ENCODE data around the gene PIRT.

Gene PIRT

GRCh38 chr17:10821054-10821453, 16.8 kb downstream of the PIRT start:
- no peak for DNase-seq (ENCODE audit: low read depth)

DNA sequence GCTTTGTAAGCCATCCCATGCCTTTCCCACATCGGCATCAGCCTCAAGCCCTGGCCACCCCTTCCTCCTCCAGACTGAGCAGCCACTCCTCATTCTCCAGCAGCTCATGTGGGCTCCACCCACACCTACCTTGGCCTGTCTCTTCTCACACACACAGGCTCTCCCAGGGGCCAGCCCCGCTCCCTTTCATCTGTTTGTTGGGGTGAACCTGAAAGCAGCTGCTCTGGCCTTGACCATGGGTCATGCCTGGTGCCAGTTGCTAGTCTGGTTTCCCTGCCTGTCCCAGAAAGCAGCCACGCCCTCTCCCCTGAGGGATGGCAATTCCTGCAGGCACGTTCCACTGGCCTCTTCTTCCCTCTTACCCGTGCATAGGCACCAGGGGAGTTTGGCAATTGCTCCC, 22.6 kb downstream of the PIRT start:
- DNase-seq (ENCODE audit: low read depth): no peak

DNA sequence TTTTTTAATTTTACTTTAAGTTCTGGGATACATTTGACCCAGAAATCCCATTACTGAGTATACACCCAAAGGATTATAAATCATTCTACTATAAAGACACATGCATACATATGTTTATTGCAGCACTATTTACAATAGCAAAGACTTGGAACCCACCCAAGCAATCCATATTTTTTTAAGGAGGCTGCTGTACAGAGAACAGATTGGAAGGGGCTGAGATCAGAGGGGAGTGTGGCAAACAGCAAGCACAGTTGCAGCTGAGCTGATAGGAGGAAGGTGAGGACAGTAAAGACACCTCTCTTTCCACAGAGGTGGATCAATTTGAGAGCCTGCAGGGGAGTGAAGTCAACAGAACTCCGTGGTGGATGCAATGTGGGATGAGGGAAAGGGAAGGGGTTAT, 23.8 kb downstream of the PIRT start:
- DNase-seq (ENCODE audit: low read depth): no peak

DNA sequence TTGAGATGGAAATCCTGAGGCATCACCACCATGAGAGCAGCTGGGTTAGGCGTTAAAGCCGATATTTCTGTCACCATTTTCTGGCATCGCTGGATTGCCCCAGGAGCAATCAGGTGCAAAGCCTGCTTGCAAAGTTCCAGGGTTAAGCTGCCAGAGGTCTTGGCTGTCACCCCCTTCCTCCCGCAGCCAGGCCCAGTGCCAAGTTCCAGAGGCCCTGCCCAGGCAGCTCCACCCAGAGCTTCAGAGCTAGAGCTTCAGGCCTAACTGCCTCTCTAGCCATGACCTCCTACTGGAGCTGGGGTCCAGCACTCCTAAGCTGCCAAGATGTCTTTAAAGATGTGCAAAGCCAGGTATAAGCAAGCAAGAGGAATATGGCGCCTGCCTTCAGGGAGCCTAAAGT, 25.2 kb downstream of the PIRT start:
- DNase-seq (ENCODE audit: low read depth): no peak

GRCh38 chr17:10809605-10810004, 28.3 kb downstream of the PIRT start:
- no peak for DNase-seq (ENCODE audit: low read depth)

- DNase-seq (ENCODE audit: low read depth): no peak
These were observed 30.2 kb downstream of the PIRT start for GRCh38 chr17:10807704-10808128.

DNA sequence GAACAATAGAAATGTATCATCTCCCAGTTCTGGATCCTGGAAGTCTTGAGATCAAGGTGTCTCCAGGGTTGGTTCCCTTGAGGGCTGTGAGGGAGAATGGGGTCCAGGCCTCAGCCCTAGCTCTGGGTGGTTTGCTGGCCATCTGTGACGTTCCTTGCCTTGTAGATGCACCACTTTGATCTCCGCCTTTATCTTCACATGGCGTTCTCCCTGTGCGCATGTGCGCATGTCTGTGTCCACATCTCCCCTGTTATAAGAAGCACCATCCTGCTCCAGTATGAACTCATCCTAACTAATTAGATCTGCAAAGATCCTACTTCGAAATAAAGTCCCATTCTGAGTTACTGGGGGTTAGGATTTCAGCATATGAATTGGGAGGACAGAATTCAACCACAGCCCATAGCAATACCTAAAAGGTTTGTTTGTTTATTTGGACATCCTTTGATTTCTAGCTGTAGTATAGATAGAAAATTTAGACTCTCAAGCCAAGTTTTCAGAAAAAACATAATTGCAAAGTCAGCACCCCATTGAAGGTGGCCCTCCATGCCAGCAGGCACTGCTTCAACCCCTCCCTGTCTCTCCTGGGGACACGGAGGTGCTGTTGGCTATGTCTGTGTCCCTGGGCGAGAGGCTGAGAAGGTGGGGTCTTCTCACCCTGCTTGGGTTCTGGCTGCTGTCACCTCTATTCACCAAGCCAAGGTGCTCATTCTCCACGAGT, 31.2 kb downstream of the PIRT start:
- DNase-seq (ENCODE audit: low read depth): no peak

DNA sequence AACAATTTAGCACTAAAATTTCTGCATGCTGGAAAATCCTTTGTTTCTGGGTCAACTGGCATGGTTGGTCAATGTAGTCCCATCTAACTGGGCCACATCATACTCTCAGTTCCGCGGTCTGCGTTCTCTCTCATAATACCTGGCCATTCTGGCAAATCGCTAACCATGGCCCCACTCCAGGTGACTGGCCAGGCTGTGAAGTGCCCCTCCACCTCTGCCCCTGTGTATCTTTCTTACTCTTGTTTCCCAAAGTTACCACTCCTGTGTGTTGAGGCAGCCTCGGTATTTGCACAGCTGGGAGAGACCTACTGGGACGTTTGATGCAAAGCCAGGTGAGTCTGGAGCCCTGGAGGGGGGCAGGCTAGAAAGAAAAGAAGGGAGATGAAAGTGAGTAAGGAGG, 32.0 kb downstream of the PIRT start:
- no peak for DNase-seq (ENCODE audit: low read depth)

DNA sequence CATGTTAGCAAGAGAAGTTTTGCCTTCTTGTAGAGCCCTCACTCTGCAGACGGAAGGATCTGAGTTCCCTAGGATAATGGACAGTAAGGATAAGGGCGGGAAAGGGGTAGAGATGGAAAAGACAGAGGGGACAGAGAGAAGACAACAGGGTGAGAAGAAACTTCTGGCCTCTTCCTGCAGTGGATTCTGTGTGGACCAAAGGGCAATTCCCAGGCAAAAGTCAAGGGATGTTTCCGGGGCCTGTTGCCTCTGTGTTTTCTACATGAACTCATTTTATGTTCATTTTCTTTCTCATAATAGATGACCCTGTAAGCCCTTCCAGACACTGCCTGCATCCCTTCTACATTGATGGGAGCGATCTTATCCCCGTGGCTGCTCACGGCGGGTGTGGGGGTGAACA, 33.3 kb downstream of the PIRT start:
- no peak for DNase-seq (ENCODE audit: low read depth)

DNA sequence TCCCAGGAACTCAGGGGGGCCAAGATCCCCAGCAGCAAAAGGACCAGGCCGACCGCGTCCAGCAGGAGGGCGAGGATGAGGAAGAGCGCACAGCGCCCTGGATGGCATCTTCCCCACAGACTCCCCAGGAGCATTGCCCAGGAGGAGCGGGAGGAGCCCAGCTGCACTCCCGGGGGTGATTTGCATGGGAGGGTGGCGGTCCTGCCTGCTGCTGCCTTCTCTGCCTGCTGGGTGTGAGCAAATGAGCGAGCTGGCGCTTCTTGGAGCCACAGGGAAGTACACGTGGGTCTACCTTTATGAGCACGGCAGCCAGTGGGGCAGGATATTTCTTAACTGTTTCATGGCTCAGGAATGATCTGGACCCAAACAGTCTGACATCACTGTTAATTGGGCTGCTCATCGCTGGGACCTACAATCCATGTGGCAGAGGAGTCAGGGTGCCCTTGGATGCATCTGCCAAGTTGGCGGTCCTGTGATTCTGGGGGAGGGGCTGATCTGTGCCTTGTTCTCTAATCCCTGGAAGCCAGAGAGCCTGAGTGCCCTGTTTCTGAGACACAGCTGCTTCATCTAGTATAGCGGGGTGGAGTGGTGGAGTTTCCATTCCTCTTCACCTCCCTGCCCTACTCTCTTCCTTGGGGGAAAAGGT, 33.9 kb downstream of the PIRT start, which contains the start of gene TMEM238L:
Gene TMEM238L (minus strand): TSS at position 270 of the 646 bp plus-strand sequence. CDS start 136 bp downstream, at position 134.
- no peak for DNase-seq (ENCODE audit: low read depth)

DNA sequence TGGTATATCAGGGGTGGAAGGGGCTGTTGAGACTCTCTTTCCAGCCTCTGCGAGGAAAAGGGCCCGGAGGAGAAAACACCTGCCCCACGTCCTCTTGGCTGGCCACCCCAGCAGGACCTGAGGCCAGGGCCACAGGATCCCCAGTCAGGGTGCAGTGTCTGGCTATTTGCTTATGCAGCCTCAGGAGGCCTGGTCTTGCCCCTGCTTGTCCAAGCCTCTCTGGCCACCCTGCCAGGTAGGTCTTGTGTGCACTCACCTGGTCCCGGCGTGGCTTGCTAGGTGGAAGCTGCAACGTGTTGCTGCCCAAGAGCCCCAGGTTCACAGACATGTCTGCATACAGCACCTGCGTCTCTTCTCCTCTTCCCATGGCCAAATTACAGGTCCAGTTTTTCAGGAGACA, 34.5 kb downstream of the PIRT start:
- no peak for DNase-seq (ENCODE audit: low read depth)

DNA sequence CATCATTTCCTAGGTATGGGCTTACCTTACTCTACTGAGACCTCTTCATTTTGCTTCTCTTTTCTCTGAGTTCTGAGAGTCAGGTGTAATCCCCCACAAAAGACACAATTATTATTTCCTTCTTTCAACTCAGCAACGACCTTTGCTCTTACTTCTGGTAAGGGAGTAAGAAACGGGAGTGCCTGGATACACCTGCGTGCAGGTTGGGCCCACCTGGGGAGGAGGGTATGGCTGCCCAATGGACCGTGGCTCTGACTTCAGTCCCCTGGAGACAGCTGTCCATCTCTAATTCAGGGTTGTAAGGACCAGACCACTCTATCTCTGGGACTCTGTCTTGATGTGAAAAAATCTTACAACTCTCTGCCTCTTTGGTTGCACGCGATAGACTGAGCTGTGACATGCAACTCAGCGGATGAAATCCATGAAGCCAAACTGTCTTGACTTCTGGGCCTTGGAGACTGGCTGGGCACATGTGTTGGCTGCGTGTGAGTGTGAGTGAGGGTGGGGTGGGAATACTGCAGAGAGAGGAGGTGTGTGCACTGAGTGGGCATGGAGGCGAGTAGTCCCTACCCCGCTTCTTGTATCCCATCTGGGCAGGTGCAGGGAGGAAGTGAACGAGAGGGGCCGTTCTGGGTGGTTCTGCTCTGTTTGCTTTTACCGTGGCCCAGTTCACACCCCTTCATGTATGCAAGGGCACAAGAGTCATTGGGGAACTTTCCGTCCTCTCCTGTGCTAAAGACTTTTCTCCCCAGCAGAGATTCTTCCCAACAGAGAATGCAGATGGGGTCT, 35.2 kb downstream of the PIRT start:
- DNase-seq (ENCODE audit: low read depth): no peak

DNA sequence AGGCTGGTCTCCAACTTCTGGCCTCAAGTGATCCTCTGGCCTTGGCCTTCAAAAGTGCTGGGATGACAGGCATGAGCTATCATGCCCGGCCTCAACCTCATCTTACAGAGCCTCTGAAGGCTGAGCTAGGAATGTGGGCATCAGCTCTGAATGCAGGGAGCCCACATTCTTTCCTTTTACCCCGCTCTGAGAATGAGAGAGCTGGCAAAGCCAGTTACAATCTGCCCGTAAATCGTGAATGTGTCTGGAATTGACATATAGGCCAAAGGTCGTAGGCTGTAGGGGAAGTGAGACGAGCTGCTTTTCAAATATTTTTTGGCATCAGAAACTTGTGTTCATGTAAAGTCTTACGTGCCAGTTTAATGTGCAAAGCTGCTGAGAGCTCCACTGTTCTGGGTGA, 38.5 kb downstream of the PIRT start:
- DNase-seq (ENCODE audit: low read depth): no peak

- no peak for DNase-seq (ENCODE audit: low read depth)
These were observed 39.0 kb downstream of the PIRT start for GRCh38 chr17:10798910-10799309.

GRCh38 chr17:10798332-10798749, 39.5 kb downstream of the PIRT start:
- DNase-seq (ENCODE audit: low read depth): no peak

DNA sequence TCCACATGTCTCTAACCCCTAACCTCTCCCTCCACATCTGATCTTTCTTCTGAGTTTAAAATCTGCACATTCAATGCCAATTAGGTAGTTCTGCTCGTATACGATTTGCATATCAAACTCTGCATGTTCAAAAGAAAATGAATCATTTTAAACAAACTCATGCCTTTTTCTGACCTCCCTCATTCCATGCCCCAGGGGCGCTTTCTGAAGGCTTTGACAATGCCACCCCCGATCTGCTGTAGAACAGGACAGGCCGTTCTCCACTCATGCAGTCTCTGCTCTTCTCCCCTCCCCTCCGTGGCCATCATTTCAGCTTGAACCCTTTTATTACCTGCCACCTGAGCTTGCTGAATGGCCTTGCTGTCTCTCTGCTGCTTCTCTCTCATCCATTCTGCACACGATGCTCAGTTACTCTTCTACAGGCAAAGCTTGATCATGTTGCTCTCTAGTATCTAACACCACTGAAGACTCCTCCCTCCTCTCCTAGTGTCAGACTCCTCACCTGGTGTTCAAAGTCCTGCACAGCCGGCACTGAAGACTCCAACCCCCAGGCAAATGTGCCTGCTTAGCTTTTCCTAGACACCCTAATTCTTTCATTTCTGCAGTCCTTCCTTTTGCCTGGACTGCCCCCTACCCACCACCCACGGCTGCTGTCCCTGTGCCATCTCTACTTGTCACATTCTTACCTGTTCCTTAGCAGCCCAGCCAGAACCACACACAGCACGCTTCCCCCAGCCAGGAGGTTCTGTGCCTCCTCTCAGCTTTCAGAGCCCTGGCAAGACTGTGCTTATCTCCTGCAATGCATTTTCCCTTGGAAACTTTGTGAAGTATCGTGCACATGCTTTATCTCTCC, 40.2 kb downstream of the PIRT start:
- DNase-seq (ENCODE audit: low read depth): no peak

DNA sequence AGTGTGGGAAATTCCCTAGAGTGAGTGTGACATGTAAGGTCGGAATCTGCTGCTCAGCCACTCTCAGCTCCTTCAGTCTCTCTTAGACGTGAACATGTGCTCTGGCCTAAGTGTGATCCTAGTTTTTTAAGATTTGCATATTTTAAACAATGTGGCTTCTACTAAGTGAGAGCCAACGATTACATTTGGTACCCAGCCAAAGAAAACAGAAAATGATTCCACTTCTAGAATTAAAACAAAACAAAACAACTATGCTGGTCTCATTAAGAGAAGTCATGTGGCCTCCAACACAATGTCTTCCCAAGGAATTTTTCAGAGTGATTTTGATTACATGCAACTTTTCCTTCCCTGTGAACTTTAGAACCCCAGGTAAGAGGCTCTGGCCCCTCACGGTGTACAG, 44.1 kb downstream of the PIRT start:
- DNase-seq (ENCODE audit: low read depth): no peak

- no peak for DNase-seq (ENCODE audit: low read depth)
These were observed 44.6 kb downstream of the PIRT start for GRCh38 chr17:10793256-10793655.

DNA sequence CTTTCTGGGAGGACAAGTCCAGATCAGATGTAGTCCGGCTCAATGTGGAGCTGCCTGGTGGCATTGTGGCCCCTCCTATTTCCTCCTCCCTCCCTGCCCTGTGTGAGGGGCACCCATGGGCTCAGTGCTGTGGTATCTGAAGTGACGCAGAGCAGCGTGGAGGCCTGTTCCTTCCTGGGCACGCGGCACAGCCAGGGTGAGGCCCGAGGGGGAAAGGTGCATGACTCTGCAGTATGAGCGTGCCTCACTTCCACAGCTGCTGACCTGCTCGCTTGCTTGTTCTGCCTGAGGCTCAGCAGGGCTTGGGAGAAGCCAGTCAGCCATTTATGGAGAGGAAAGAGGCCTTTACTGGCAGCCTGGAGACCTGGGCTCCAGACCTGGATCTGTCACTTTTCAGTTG, 45.7 kb downstream of the PIRT start:
- no peak for DNase-seq (ENCODE audit: low read depth)

GRCh38 chr17:10790491-10791401, 47.1 kb downstream of the PIRT start:
- no peak for DNase-seq (ENCODE audit: low read depth)

GRCh38 chr17:10789694-10790271, 48.1 kb downstream of the PIRT start:
- no peak for DNase-seq (ENCODE audit: low read depth)

Measured in T-helper 22 cell (primary cell).